GM12878 (cell line): Measurements from ENCODE around the gene CEP131. TPM values are rescaled to one million over a fixed set of nuclear protein-coding genes. Genes with fewer than 3 reads are reported as not detected.

Source experiments
- ATAC-seq: fragments of 200-7000 bp; cut with Tn5 transposase; 3 replicates; pipeline ENCODE4 v1.9.1; 2020; ENCODE audit warnings: mild to moderate bottlenecking, moderate library complexity
- BruUV-seq: library from RNA; stranded (reverse); fragments of 400-500 nt; replicated peaks from 2 replicates; lab custom pipeline; 2021; lab: Mats Ljungman, UMichigan
- CTCF ChIA-PET: fragments of 300-600 bp; sonication (Branson Sonifier 250); formaldehyde crosslinking; extraction: SDS; loops from one replicate; lab custom pipeline; 2021; ENCODE audit warnings: inconsistent platforms; lab: Yijun Ruan, JAX
- POLR2A ChIA-PET: fragments of 350-600 bp; formaldehyde crosslinking; extraction: SDS; loops from one replicate; lab custom pipeline; 2021; ENCODE audit warnings: inconsistent platforms; lab: Charles Lee
- RAD21 ChIA-PET: fragments of 300-600 bp; sonication (Branson Sonifier 250); formaldehyde crosslinking; loops from one replicate; lab custom pipeline; 2023; ENCODE audit warnings: antibody characterized with exemption; ENCODE audit not compliant: unreplicated experiment; lab: Charles Lee
- SMC1A ChIA-PET: fragments of 300-600 bp; sonication (Branson Sonifier 250); formaldehyde crosslinking; loops from one replicate; lab custom pipeline; 2023; ENCODE audit not compliant: unreplicated experiment, uncharacterized antibody; lab: Charles Lee
- DNase-seq: peaks from one replicate; pipeline ENCODE4 v3.0.0-alpha.2; 2011; ENCODE audit warnings: low read depth, low spot score
- FAIRE-seq: peaks from 3 replicates; lab custom pipeline; 2011; peaks lifted over from hg19 to GRCh38; lab: Jason Lieb, UNC
- H2AFZ ChIP-seq: 2 replicates; pipeline ENCODE4 v1.6.0; 2011; ENCODE audit warnings: low read depth, low read length, control low read depth; ENCODE audit not compliant: control insufficient read depth
- H3K27ac ChIP-seq: 2 replicates; pipeline ENCODE4 v1.5.1; 2011; ENCODE audit warnings: control low read depth; ENCODE audit not compliant: control insufficient read depth, insufficient read depth
- H3K27me3 ChIP-seq, 2 experiments: replicated peaks in 1 of 2; 2 replicates each; pipeline versions ENCODE4 v1.6.0 to v1.6.1; 2011; ENCODE audit warnings: low read length in 1 of 2; ENCODE audit not compliant: control insufficient read depth in 2 of 2, insufficient read depth in 2 of 2
- H3K36me3 ChIP-seq, 2 experiments: 2 replicates each; pipeline ENCODE4 v1.5.1; 2011; ENCODE audit warnings: low read length in 1 of 2; ENCODE audit not compliant: control insufficient read depth in 2 of 2, insufficient read depth in 2 of 2
- H3K4me1 ChIP-seq: 2 replicates; pipeline ENCODE4 v1.6.1; 2011; ENCODE audit warnings: mild to moderate bottlenecking, low read length, moderate library complexity, mixed read lengths; ENCODE audit not compliant: control insufficient read depth, insufficient read depth
- H3K4me2 ChIP-seq: 2 replicates; pipeline ENCODE4 v1.6.0; 2011; ENCODE audit warnings: control low read depth; ENCODE audit not compliant: control insufficient read depth, insufficient read depth
- H3K4me3 ChIP-seq: fragments of 200-600 bp; sonication (generic); 2 replicates; pipeline ENCODE4 v1.5.1; 2016
- H3K79me2 ChIP-seq: 2 replicates; pipeline ENCODE4 v1.6.0; 2011; ENCODE audit warnings: low read length; ENCODE audit not compliant: control insufficient read depth, insufficient read depth
- H3K9ac ChIP-seq: 2 replicates; pipeline ENCODE4 v1.8.0; 2011; ENCODE audit warnings: low read length, control low read depth, mixed read lengths; ENCODE audit not compliant: control insufficient read depth, insufficient read depth
- H3K9me3 ChIP-seq: replicated peaks from 3 replicates; pipeline ENCODE4 v1.5.1; 2011; ENCODE audit warnings: mild to moderate bottlenecking, low read length; ENCODE audit not compliant: control insufficient read depth, insufficient read depth
- H4K20me1 ChIP-seq: 2 replicates; pipeline ENCODE4 v1.6.0; 2011; ENCODE audit not compliant: control insufficient read depth, insufficient read depth
- CBX5 ChIP-seq: sonication (generic); IDR thresholded peaks from 2 replicates; pipeline ENCODE4 v1.6.1; 2016; ENCODE audit warnings: low read depth, moderate library complexity, mild to moderate bottlenecking, inconsistent platforms
- E4F1 ChIP-seq: fragments of 450-650 bp; IDR thresholded peaks from 2 replicates; pipeline ENCODE4 v1.6.1; 2018; ENCODE audit warnings: borderline replicate concordance, mild to moderate bottlenecking; ENCODE audit not compliant: partially characterized antibody
- ESRRA ChIP-seq: IDR thresholded peaks from 2 replicates; pipeline ENCODE4 v1.6.1; 2012; ENCODE audit warnings: mild to moderate bottlenecking, low read length, improper control_type of control experiment
- FOS ChIP-seq: IDR thresholded peaks from 3 replicates; pipeline ENCODE4 v1.6.1; 2011; ENCODE audit warnings: borderline replicate concordance; ENCODE audit not compliant: insufficient read length; ENCODE audit errors: extremely low read depth
- IKZF2 ChIP-seq, 2 experiments: fragments of 450-650 bp; IDR thresholded peaks; 2 replicates each; pipeline ENCODE4 v1.6.1; 2017; ENCODE audit warnings: mild to moderate bottlenecking in 2 of 2, moderate library complexity in 2 of 2
- MEF2A ChIP-seq: IDR thresholded peaks from 2 replicates; pipeline ENCODE4 v1.6.1; 2011; ENCODE audit warnings: low read depth, mild to moderate bottlenecking, low read length, moderate library complexity; ENCODE audit not compliant: insufficient read depth
- NR2C1 ChIP-seq: fragments of 450-650 bp; IDR thresholded peaks from 2 replicates; pipeline ENCODE4 v1.6.1; 2017; ENCODE audit warnings: antibody characterized with exemption, mild to moderate bottlenecking, moderate library complexity
- POLR2A ChIP-seq: IDR thresholded peaks from 2 replicates; pipeline ENCODE4 v1.6.1; 2011; ENCODE audit warnings: low read depth, mild to moderate bottlenecking, low read length
- ZBED1 ChIP-seq: IDR thresholded peaks from 2 replicates; pipeline ENCODE4 v1.6.1; 2016; ENCODE audit warnings: borderline replicate concordance
- WGBS: methylation state at CpG from one replicate; pipeline ENCODE4 v1.1.6; 2016; ENCODE audit warnings: low lambda C conversion rate; ENCODE audit not compliant: insufficient replicate concordance, insufficient coverage; ENCODE audit errors: missing lambda C conversion rate; 5-methylcytosine and 5-hydroxymethylcytosine counted together
- in situ Hi-C: fragments of 300-500 bp; cut with MboI; formaldehyde crosslinking; loops from 9 replicates; pipeline ENCODE4 v1.14.3; 2018; ENCODE audit warnings: mixed read lengths
- intact Hi-C: fragments of 100-400 bp; cut with micrococcal nuclease; formaldehyde crosslinking; loops from one replicate; pipeline ENCODE4 v1.14.2; 2022; ENCODE audit not compliant: unreplicated experiment
- polyA plus RNA-seq, 11 experiments: library from polyadenylated mRNA; depleted of rRNA in 4 of 11; unstranded in 6 of 11; stranded (reverse) in 5 of 11; fragments of >200 nt; fragmentation: Nextera tagmentation in 4 of 11; fragmentation: Illumina TruSeq in 1 of 11; extraction: Ambion mirVana in 4 of 11; extraction: Trizol in 1 of 11; gene quantifications; 1 replicate in 1 of 11; 2 replicates in 10 of 11; pipeline versions ENCODE4 v1.2.1 to v1.2.3, GENCODE V29; 2011 to 2016; ENCODE audit warnings: inconsistent platforms in 2 of 11, missing spikeins in 2 of 11, low read depth in 1 of 11
- total RNA-seq, 4 experiments: library from RNA; depleted of rRNA in 3 of 4; stranded (reverse); fragments of >200 nt in 3 of 4; fragmentation: Illumina TruSeq in 1 of 4; extraction: Trizol in 1 of 4; gene quantifications; 2 replicates each; pipeline versions ENCODE4 v1.2.1 to v1.2.3, GENCODE V29; 2013 to 2021

Gene CEP131
- total and polyA plus RNA-seq, 10 of the 15 experiments (the other 5 are each of a cell fraction or from before 2014, with no cell fraction given), result 0.05 to 17.3 (median 6.7) TPM

GRCh38 chr17:81200201-81200600, 22.6 kb downstream of the CEP131 start:
- DNase-seq (no peak), FAIRE-seq (no peak), ATAC-seq (no peak)
- Histone ChIP-seq H3K27me3 (no peaks in the 10 kb centered on the region), H4K20me1 (no peaks in the 10 kb centered on the region), H3K4me2 (no peak overlapping the region), H3K79me2 (no peaks in the 10 kb centered on the region), H3K27ac (no peak overlapping the region), H3K4me1 (no peaks in the 10 kb centered on the region), H2AFZ (no peak overlapping the region), H3K36me3 (peaks cover 4 to 6% of the 10 kb centered on the region in 2 experiments; a peak in 2 of 4 replicates), H3K4me3 (no peak overlapping the region), H3K9ac (no peak overlapping the region), H3K9me3 (no peaks in the 10 kb centered on the region)
- in situ Hi-C loops, result no loop called here
- WGBS, result 92% methylated on average over 18 of the region's 18 CpGs
- SMC1A ChIA-PET, result no interaction called here
- RAD21 ChIA-PET, result no interaction called here
- intact Hi-C loops, result no loop called here
- TF ChIP-seq ZBED1 (no peak), FOS (no peak), POLR2A (no peak), IKZF2 (IDR thresholded peaks at IDR 0.05) (no peak), E4F1 (no peak), NR2C1 (no peak), CBX5 (no peak), MEF2A (no peak), ESRRA (no peak)
- CTCF ChIA-PET, result no interaction called here
- POLR2A ChIA-PET, result no interaction called here
- BruUV-seq, result no TSS peak
